Stimulated activated CD4-positive, alpha-beta T cell treated with anti-CD3 and anti-CD28 coated beads, Interleukin-15, amount 100 ng/mL, for 1 hour (primary cell): ENCODE data around the gene CCDC124.
"Not testable (repeated sequence)": the region's sequence is repeated elsewhere in the genome, so short reads cannot be mapped to it uniquely, and the experiment has no call there.

Source experiments
- DNase-seq, 2 donors: peaks; one replicate each; pipeline ENCODE4 v3.0.0-alpha.2; 2020; ENCODE audit warnings: low read depth in 1 of 2, low spot score in 1 of 2

CCDC124 gene

GRCh38 chr19:17981611-17982010 lies 48.8 kb downstream of the CCDC124 start:
- DNase-seq, result no peak

GRCh38 chr19:17982430-17982829 lies 49.6 kb downstream of the CCDC124 start:
- no peak for DNase-seq

GRCh38 chr19:17985037-17985818 lies 52.4 kb downstream of the CCDC124 start:
- no peak for DNase-seq

- DNase-seq, result not testable (repeated sequence)
Observed at GRCh38 chr19:17986569-17986968, 53.8 kb downstream of the CCDC124 start.

GRCh38 chr19:17988161-17988560 lies 55.3 kb downstream of the CCDC124 start:
- no peak for DNase-seq

GRCh38 chr19:17989425-17990094 lies 56.7 kb downstream of the CCDC124 start:
- no peak for DNase-seq

GRCh38 chr19:17993076-17993813 lies 60.4 kb downstream of the CCDC124 start:
- DNase-seq, result no peak
